WERI-Rb-1 (cell line): ENCODE data around the gene TMEM263.

Experiments used
- DNase-seq: peaks from one replicate; pipeline ENCODE4 v3.0.0-alpha.2; 2020
- H3K27ac ChIP-seq: fragments of 250-450 bp; sonication (Bioruptor Pico); 2 replicates; pipeline ENCODE4 v1.5.1; 2020; ENCODE audit warnings: mild to moderate bottlenecking, moderate library complexity
- H3K27me3 ChIP-seq: fragments of 250-450 bp; sonication (Bioruptor Pico); 2 replicates; pipeline ENCODE4 v1.5.1; 2021; ENCODE audit warnings: mild to moderate bottlenecking, low read depth, moderate library complexity; ENCODE audit not compliant: insufficient read depth, severe bottlenecking
- H3K36me3 ChIP-seq: fragments of 250-450 bp; sonication (Bioruptor Pico); 2 replicates; pipeline ENCODE4 v1.5.1; 2020; ENCODE audit warnings: mild to moderate bottlenecking, moderate library complexity
- H3K4me3 ChIP-seq: 2 replicates; pipeline ENCODE4 v1.5.1; 2011; ENCODE audit warnings: low read depth, mild to moderate bottlenecking, control low read depth, low read length
- H3K9me3 ChIP-seq: fragments of 250-450 bp; sonication (Bioruptor Pico); 2 replicates; pipeline ENCODE4 v1.5.1; 2021; ENCODE audit warnings: mild to moderate bottlenecking, moderate library complexity; ENCODE audit not compliant: severe bottlenecking
- CTCF ChIP-seq: IDR thresholded peaks from 2 replicates; pipeline ENCODE4 v1.5.1; 2011; ENCODE audit warnings: low read depth, mild to moderate bottlenecking, control low read depth, inconsistent platforms, low read length

Gene TMEM263

GRCh38 chr12:106981788-106982187 lies 26.1 kb downstream of the TMEM263 start:
- H3K36me3 ChIP-seq = peaks cover 30% of the 10 kb centered on the region
- H3K9me3 ChIP-seq = no peaks in the 10 kb centered on the region
- TF ChIP-seq CTCF = no peak
- no peak overlapping the region for H3K4me3 ChIP-seq
- no peak overlapping the region for H3K27ac ChIP-seq
- H3K27me3 ChIP-seq = no peaks in the 10 kb centered on the region
- no peak for DNase-seq

DNA sequence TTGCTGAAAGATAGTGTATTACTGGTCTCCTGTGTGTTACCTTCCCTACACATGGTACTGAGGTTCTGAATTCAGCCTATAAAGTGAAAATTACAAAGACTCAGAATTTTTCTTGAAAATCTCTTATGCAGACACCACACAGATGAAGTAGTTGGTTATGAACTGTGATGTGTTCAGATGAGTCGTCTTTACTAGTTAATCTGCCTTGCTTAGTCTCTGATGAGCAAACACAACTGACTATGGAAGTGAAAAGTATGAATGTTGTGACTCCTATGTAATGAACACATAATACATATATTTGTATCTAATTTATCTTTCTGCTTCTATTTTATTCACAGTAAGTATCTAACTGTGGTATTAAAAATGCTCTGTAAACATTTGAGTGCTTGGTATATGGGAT lies 26.5 kb downstream of the TMEM263 start:
- peaks cover 31% of the 10 kb centered on the region for H3K36me3 ChIP-seq
- H3K27me3 ChIP-seq = no peaks in the 10 kb centered on the region
- H3K4me3 ChIP-seq = no peak overlapping the region
- no peaks in the 10 kb centered on the region for H3K9me3 ChIP-seq
- no peak for TF ChIP-seq CTCF
- no peak overlapping the region for H3K27ac ChIP-seq
- no peak for DNase-seq

GRCh38 chr12:106984588-106985137 lies 29.0 kb downstream of the TMEM263 start:
- no peaks in the 10 kb centered on the region for H3K27me3 ChIP-seq
- TF ChIP-seq CTCF = no peak

GRCh38 chr12:106985479-106985878 lies 29.8 kb downstream of the TMEM263 start:
- DNase-seq = no peak
- H3K4me3 ChIP-seq = no peak overlapping the region

More at GRCh38 chr12:106984588-106985137, 29.0 kb downstream of the TMEM263 start:
- H3K36me3 ChIP-seq = peaks cover 31% of the 10 kb centered on the region
- no peak for DNase-seq
- no peak overlapping the region for H3K27ac ChIP-seq
- no peak overlapping the region for H3K4me3 ChIP-seq
- H3K9me3 ChIP-seq = no peaks in the 10 kb centered on the region

DNA sequence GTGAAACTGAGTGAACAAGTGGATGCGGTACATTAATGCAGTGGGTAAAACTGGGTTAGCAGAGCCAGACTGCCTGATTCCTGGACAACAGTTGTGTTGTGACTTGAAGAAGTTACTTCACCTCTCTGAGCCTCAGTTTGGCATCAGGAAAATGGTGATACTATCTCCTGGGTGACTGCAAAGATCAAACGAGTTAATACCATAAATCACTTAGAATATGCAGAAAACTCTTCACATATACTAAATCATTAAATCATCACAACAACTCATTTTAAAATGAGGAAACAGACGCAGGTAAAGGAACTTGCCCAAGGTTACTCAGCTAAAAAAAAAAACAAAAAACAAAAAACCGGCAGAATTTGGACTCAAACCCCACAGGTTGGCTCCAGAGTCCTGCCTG lies 30.4 kb downstream of the TMEM263 start:
- Histone ChIP-seq H3K9me3 (no peaks in the 10 kb centered on the region), H3K27me3 (no peaks in the 10 kb centered on the region), H3K36me3 (peaks cover 31% of the 10 kb centered on the region), H3K4me3 (peak overlapping the region; percentile 57), H3K27ac (peak overlapping the region; percentile 85; the same call in 1 of the 2 replicates)
- no peak for DNase-seq
- TF ChIP-seq CTCF = no peak

More at GRCh38 chr12:106985479-106985878, 29.8 kb downstream of the TMEM263 start:
- Histone ChIP-seq H3K9me3 (no peaks in the 10 kb centered on the region), H3K27ac (no peak overlapping the region), H3K27me3 (no peaks in the 10 kb centered on the region), H3K36me3 (peaks cover 31% of the 10 kb centered on the region)
- TF ChIP-seq CTCF = no peak
